HG02588 (cell line): ENCODE measurements around the gene B4GALT6.

ENCODE experiments used
- ATAC-seq: cut with Tn5 transposase; IDR thresholded peaks from one replicate; pipeline ENCODE4 v1.9.1; 2021; ENCODE audit warnings: mild to moderate bottlenecking, moderate library complexity; ENCODE audit not compliant: unreplicated experiment

The B4GALT6 gene

DNA sequence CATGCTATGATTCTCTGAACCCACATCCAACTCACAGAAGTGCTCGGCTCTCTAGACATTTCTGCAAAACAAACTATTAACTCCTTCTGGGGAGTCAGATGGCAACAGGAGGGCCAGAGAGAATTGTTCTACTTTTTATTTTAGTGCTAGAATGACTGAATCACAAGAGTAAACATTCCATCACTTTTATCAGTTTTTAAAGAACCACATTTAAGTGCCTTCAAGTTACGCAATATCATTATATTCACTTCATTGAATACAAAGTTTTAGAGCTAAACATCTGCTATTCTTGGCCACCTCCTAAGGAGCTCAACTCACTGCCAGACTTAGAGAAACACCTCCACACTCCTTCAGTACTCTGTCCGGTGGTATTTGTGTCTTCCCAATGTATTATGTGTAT, 22.4 kb downstream of the B4GALT6 start:
- no peak for ATAC-seq

DNA sequence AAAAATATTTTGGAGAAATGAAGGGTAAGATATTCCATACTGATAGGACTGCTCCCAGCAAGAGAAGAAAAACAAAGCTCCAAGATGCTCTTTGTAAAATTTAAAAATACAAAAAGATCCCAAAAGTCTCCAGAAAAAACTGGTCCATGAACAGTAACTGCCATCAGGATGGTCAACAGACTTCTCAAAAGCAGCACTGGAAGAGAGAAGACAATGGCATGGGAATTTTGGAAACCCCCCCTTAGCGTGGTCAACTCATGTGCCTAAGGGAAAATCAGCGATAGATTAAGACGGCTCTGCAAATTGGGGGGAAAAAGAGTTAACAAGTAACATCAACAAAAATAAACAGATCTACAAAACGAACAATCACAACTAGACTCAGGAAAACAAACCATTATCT, 23.6 kb downstream of the B4GALT6 start:
- no peak for ATAC-seq

DNA sequence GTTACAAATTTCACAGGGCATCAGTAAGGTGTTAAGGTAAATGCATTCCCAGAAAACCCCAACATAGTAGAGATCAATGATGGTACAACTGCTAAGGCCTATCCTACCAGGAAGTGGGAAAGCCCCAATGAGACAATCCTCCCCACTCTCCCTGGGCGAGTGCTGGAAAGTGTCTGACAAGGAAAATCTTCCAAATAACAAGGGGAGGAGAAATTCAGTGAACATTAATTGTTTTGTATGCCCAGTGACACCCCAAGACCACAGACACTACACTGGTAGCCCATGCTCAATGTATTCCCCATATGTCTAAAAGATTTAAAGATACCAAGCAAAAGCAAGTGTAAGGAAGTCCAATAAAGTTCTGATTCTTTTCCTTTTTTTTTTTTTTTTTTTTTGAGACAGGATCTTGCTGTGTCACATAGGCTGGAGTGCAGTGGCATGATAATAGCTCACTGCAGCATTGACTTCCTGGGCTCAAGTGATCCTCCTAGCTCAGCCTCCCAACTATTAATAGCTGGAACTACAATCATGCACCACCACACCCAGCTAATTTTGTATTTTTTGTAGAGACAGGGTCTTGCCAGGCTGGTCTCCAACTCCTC, 24.7 kb downstream of the B4GALT6 start:
- ATAC-seq: no peak

DNA sequence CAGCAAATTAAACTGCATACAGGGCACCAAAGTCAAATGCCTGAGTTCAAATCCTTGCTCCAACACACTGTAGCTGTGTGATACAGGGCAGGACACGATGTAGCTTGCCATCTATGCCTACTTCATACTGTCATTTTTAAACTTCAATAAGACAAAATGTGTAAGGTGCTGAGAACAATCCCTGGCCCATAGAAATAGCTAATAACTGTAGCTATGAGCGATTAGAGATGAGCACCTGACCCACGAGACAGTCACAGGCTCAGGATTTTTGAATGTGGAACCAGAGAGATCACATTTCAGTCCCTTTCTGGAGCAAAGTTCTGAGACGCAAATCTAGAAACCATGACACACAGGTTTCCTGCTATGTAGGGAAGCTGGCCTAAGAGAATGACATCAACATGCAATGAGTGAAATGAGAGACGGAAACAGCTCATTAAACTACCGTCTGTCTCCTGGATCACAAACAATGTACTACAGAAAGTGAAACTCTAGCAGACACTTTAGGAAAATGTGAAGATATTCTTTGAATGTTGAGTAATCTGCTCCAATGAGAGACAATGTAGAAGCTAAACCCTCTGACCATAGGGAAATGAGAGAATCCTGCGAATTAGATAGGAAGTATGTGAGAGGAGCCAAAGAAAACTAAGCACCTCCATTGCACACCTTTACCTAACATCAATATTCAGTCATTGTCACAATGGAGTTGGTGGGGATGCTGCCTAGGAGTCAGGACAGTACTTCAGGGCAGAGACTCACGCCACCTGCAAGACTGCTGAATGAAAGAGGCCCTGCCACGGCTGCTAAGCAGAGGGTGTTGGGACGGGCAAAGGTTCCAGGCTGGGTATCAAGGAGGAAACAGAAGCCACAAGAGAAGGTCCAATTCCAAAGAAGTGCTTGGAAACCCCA, 25.5 kb downstream of the B4GALT6 start:
- peak; percentile 65 for ATAC-seq

DNA sequence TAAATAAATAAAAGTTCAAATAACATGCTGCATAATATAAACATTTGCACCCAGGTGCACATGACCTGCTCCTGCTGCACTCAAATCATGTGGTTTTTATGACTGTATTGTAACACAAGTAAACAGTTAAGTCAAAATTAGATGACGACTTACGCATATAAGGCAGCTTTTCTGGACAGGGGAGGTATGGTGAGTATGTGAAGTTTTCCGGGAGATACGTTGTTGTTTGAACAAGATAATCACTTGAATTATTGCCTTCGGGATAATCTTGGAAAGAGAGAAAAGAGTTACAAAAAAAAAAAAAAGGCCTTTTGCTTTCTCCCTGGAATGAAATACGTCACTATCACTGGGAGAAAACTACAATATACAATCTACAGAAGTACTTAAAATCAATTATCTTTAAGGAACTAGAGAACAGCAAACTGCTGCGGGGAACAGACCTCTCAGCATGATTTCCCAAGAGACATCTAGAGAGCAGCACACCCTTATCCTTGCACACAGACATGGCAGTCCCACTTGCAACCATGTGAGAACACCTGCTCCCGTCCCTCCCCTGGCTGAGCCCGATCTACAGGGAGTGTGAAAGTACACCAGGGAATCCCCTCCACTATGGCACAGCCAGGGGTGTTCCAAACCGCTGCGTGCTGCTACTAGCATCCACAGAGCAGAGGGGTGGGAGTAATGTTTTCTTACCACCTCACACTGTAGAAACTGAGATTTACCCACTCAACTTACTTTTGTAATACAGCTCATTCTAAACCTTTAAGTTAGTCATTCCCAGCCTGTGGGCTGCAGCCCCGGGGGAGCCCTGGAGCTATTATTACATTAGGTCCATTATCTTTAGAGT, 26.3 kb downstream of the B4GALT6 start:
- ATAC-seq: peak; percentile 80

DNA sequence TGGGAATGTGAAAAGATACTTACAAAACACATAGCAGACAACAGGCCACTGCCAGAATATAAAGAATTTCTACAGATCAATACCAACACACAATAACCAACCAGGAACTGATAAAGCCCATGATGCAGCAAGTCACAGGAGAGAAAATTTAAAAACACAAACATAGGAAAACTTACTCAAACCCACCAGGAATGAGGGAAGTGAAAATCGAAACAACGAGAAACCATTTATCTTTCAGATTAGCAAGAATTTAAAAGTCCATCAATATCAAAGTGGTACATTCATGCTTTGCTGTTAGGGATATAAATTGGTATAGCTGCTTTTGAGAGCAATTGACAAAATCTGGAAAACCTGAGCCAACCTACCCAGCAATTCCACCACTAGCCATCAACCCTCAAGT, 27.6 kb downstream of the B4GALT6 start:
- no peak for ATAC-seq

DNA sequence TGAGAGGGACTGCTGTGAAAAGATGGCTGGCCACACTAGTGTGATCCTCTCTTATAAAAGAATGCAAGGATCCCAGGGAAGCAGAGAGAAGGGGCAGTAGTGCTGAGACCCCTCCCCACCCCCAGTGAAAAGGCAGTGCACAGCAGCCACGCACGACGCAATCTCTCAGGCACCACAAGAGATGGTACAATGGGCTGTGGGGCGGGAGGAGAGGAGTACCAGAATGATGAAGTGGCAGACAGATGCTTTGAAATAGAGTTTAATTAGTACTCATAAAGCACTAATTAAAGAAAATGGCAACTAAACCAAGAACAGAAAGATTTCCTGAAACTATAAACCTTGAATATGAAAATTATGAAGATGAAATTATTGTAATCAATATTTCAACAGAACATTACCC, 29.0 kb downstream of the B4GALT6 start:
- ATAC-seq: no peak

DNA sequence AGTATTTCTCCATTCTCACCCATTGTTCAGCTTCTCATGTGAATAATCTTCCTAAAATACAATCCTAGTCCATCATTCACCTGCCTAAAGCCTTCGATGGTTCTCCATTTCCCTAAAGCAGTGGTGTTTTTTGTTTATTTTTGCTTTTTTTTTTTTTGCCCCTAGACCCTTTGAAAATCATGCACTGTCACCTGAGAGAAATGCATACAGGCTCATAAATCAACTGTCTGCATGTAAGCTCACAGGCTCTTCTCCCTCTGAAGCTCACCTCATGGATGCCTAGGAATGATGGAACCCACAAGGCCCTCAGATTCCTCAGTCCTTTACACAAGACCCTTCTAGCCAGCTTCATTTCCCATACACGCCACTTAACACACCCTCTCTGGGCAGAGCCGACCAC, 31.5 kb downstream of the B4GALT6 start:
- no peak for ATAC-seq

DNA sequence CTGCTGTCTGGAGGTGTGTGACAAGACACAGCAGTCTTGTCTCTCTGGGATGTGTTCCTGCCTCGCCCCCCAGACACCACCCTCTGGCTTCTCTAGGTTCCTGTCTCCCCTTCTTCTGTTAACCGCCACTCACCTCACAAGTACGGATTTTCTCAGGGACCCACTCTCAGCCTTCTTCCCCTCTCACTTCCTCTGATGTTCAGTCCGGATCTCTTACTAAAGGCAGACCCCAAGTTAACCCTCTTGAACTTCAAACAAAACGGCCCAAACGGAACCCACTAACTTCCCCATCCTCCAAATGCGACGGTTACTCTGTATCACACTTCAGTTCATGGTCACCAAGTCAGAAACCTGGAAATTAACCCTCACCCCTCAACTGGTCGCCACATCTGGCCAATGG, 32.0 kb downstream of the B4GALT6 start:
- no peak for ATAC-seq

DNA sequence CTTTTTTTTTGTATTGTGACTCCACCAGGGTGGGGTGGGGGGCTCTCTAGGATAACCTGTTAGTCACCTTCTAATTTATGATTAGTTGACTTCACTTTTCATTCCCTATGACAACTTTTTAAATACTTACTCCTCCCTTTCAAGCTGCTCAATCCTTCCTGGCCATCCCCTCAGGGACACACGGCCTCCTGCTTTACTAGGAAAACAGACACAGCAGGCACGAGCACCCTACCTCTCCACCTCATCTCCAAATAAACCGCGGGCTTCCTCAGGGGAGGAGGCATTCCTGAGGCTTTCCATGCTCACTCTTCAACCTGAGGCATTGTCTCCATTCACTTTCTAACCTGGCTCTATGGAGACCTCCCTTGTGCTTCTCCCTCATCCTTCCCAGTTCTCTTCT, 33.0 kb downstream of the B4GALT6 start:
- ATAC-seq: no peak

DNA sequence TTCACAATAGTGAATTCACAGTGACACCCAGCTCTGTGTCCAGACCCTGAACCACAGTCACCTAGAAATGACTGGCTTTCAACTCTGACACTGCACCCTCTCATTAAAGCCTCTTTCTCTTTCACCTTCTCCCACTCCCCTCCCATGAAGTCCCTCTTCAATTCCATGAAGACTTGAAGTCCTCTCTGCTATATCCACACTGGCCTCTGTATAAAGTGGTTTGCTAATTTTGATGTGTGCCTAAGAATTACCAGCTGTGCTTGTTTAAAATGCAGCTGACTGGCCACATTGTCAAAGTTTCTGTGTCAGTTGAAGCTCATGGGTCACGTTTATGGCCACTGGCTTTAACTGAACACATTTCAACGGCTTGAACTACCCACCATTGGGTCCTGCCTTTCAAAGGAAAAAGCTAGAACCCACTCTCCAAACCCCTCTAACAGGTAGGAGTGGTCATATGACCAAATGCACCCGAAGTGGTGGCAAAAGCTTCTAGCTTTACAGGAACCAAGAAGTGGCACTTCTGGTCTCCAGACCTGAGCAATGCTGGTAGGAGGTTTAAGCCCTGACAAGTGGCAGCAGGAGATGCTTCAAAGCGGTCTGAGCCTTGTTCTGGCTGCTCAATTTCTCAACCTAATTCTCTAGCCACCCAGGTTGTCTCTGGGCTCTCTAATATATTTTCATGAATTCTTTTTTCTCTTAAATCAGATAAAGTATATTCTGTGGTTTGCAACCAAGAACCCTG, 34.2 kb downstream of the B4GALT6 start:
- ATAC-seq: peak; percentile 53

DNA sequence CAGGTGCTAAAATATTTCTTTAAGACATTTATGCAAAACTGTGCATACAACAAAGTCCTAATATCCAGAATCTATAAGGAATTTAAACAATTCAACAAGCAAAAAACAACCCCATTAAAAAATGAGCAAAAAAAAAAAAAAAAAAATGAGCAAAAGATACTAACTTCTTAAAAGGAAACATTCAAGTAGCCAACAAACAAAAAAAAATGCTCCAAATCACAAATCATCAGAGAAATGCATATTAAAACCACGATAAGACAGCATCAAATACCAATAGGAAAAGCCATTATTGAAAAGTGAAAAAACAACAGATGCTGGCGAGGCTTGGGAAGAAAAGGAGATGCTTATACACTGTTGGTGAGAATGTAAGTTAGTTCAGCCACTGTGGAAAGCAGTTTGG, 34.9 kb downstream of the B4GALT6 start:
- no peak for ATAC-seq

DNA sequence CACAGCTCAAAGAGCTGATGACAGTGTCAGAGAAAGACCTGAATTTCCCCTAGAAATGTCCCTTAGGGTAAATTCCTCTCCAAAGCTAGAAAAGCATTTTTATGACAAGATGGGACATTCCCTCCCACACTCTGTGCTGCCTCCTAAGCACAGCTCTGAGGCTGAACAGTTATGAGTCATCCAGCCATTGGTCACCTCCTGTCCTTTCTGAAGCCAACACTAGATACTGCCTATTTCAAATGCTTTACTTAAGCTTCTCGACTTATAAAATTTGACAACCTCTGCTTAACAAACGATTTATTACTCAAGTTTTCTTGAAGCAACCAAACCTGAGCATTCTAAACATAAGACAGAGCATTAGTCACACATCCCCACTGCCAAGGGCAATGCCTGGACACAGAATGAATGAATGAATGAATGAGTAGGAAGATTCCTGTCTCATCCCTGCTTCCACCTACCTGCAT, 35.4 kb downstream of the B4GALT6 start:
- peak; percentile 84 for ATAC-seq

DNA sequence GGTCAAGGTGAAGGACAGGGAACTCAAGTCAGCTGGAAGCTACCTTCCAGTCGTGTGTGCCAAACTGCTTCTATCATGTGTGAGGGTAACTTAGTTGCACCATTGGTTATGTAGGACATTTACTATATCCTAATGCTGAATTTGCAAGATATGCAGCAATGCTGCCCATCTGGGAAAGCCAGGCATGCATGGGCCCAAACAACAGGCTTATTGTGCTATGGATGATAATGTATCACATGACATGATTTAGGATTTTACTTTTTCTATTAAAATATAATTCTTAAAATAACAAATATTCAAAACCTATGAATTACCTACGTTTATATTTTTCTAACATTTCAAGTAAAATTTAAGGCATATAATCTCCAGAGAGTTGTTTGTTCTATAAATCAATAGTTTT, 35.9 kb downstream of the B4GALT6 start:
- no peak for ATAC-seq

DNA sequence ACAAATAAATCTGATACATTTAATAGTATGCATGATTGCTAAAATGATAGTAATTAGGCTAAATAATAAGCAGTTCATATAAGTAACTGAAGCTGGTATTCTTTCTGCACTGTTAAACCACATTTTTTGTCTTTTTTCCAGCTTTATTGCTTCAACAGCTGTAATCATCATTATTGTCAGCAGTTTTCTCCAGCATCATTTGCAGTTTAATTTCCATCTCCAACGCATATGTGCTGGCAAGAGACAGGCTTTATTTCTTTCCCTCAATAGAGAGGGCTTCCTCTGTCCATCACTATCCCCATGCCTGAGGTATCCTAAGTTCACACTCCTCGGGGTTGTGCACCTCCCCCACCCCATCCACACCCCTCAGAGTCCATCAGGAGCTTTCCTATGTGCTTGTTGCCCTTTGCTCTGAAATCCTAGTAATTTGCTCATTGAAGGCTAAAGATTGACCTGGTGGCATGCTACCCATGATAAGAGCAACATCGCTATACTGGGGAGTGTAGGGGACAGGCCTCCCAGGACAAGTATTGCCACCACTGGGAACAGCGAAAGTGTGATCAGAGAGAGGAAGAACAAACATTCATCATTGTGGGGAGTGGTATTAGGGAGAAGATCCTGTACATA, 37.1 kb downstream of the B4GALT6 start:
- no peak for ATAC-seq

DNA sequence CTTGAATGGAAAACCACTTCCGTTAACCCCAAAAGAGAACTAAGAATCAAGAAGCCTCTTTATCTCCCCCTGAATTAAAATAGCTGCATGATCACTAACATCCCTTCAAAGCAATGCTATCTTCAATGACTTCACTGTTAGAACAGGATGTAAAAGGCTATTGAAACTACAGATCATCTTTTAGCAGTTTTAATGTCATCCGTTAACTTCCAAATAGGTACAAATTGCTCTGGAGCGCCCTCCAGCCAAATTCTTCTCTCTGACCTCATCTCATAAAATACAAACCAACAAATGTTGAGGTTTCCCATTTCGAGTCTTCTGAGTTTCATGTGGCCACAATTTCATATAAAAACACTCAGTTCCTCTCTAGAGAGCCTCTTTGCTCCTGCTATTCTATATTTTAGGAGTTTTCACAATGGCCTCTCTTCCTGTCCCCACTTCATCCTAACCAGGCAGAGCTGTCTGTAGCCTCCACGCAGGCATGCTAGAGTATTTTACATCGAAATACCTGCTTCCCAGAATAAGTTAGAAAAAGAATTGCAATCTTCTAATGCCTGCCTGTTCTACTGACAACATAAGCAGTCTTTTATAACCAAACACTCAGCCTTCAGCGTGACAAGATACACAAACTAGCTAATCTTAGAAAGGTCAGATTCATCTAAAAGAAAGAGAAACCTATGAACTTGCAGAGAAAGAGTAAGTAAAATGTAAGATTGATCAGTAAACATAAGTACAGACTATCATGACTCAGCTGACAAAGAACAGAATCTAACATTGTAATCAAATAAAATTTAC, 37.9 kb downstream of the B4GALT6 start:
- no peak for ATAC-seq

DNA sequence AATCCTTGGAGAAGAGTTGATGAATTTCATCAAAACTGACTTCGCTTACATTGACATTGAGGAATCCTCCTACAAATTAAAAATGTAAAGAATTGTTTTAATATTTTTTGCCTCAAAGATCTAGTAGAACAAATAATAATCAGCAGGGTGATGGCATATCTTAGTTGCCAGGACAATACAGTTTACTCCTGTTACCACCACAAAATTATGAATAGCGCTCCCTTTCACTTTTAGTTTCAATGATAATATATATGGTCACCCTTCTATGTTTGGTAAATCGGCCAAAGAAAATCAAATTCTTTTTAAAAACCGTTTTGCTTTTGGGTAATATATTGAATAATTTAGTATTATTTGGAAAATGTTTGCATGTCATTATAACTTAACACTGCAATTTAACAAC, 39.0 kb downstream of the B4GALT6 start:
- no peak for ATAC-seq

DNA sequence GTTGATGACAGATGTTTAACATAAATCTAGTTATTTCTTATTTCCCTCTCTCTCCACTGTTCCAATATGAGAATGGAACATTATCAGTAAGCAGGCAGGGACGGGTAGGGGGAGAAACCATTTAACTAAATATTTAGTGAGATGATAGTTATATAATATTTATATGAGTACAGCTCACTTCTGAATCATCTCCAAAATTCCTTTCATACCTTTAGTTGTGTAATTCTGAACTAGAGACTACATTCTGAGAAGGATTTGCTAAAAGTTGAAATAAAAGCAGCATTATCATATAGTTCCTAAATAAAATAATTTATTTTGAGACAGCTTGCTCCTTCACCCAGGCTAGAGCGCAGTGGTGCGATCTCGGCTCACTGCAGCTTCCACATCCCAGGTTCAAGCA, 41.4 kb downstream of the B4GALT6 start:
- ATAC-seq: no peak

DNA sequence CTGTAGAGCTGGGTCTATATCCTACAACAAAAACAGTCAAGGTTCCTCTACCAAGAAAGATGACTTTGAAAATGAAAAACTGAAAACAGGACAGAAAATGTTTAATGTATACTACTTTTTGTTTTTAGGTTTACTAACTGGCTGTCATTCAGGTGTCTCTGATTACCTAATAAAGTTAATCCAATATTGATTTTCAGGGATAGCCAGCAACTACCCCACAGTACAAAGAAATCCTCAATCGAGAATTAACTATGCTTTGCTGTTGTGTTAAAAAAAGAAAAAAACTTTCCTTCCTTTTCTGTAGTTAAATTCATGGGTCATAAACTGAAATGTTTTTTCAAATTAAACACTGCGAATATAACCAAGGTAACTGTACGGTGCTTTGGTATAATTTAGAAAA, 46.9 kb downstream of the B4GALT6 start:
- ATAC-seq: no peak

DNA sequence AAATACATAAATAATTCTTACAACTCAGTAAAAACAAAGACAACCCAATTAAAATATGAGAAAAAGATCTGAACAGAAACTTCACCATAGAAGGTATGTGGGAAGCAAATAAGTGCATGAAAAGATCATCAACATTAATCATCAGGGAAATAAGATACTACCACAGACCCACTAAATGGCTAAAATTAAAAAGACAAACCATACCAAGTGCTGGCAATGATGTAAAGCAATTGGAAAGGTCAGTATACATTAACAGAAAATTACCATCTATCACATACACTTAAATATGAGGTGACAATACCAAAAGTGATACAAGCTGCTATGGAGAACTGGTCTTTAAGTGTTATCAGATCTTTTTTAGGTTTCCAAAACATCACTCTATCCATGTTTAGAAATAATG, 48.0 kb downstream of the B4GALT6 start:
- ATAC-seq: no peak
